ENCODE data around the gene JAKMIP3. TPM values are rescaled to one million over a fixed set of nuclear protein-coding genes. Genes with fewer than 3 reads are reported as not detected.

JAKMIP3 gene
- total and polyA plus RNA-seq, 4 donors, result 1.4 to 7.2 (median 5.3) TPM

- peaks cover 18% of the 10 kb centered on the region for H3K27me3 ChIP-seq (ENCODE audit: control insufficient read depth, insufficient read depth, low read length)
- H3K27ac ChIP-seq (ENCODE audit: low read depth, low read length), result no peak overlapping the region
- H3K4me1 ChIP-seq (ENCODE audit: control insufficient read depth, insufficient read depth, low read length), result peaks cover 33% of the 10 kb centered on the region
- peaks cover 19% of the 10 kb centered on the region for H3K36me3 ChIP-seq (ENCODE audit: control insufficient read depth, insufficient read depth, low read length)
- no peak overlapping the region for H3K4me3 ChIP-seq (ENCODE audit: low read depth, low read length)
- WGBS (ENCODE audit: insufficient coverage), result 57% methylated on average over 8 of the region's 9 CpGs
- no peaks in the 10 kb centered on the region for H3K9me3 ChIP-seq (ENCODE audit: control insufficient read depth, insufficient read depth, low read length)
- no peak for DNase-seq (ENCODE audit: low read depth in 4 of 6, low spot score in 6 of 6)
These were observed 25.7 kb upstream of the JAKMIP3 start for GRCh38 chr10:132040046-132040445.

DNA sequence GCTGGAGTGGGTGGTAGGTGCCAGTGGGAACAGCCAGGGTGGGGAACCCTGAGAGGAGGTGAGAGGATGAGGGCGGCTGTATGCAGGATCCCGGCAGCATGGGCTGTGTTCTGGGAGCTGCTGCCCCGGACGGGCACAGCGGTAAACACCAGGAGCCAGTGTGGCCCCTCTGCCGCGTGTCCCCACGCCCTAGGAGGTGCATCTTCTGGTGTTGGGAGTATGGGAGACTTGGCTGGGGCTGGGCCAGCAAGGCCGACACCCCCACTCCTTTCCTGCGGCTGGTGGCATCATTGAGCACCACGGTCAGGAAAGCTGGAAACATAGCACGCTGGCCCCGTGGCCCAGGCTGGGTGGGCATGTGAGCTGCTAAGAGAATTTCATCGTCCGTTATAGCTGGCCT lies 24.4 kb upstream of the JAKMIP3 start:
- no peak overlapping the region for H3K27ac ChIP-seq (ENCODE audit: low read depth, low read length)
- H3K4me3 ChIP-seq (ENCODE audit: low read depth, low read length), result no peak overlapping the region
- H3K4me1 ChIP-seq (ENCODE audit: control insufficient read depth, insufficient read depth, low read length), result peaks cover 23% of the 10 kb centered on the region
- H3K9me3 ChIP-seq (ENCODE audit: control insufficient read depth, insufficient read depth, low read length), result no peaks in the 10 kb centered on the region
- peaks cover 11% of the 10 kb centered on the region for H3K27me3 ChIP-seq (ENCODE audit: control insufficient read depth, insufficient read depth, low read length)
- WGBS (ENCODE audit: insufficient coverage), result 93% methylated on average over 14 of the region's 15 CpGs
- DNase-seq (ENCODE audit: low read depth in 4 of 6, low spot score in 6 of 6), result no peak
- peaks cover 19% of the 10 kb centered on the region for H3K36me3 ChIP-seq (ENCODE audit: control insufficient read depth, insufficient read depth, low read length)

DNA sequence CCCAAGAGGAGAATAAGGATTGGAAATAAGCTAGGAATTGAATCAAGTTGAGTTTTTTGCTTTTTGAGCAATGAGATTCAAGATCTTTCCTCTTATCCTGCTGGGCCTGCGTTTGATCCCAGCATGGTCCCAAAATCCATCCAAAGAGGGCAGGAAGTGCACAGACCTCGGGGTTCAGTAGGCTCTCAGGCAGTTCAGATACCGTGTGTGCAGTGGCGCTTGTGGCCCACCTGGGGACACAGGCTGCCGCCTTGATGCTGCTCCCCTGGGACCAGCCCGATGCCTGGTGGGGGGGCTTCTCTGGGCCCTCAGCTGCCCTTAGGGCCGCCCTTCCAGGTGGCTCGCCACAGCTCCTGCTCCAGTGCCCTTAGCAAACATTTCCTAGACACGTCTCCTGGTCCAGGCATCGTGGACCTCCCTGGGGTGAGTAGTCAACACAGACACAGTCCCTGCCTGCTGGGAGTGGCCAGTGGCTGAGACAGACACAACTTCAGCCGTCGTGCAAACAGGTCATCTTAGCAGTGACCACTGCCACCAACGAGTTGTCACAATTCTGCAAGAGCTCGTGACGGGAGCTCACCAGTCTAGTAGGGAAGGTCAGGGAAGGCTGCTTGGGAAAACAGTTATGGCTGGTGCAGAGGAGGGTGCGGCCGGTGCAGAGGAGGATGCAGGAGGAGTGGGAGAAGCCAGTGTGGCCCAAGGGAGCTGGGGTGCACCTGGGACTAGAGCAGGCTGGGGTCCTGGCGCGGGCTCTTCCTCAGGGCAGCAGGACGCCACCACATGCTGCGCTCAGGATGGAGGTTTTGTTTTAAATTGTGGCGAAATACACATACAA lies 21.7 kb upstream of the JAKMIP3 start:
- Histone ChIP-seq H3K4me3 (ENCODE audit: low read depth, low read length) (no peak overlapping the region), H3K27ac (ENCODE audit: low read depth, low read length) (no peak overlapping the region), H3K36me3 (ENCODE audit: control insufficient read depth, insufficient read depth, low read length) (peaks cover 16% of the 10 kb centered on the region), H3K9me3 (ENCODE audit: control insufficient read depth, insufficient read depth, low read length) (no peaks in the 10 kb centered on the region), H3K27me3 (ENCODE audit: control insufficient read depth, insufficient read depth, low read length) (no peaks in the 10 kb centered on the region), H3K4me1 (ENCODE audit: control insufficient read depth, insufficient read depth, low read length) (peaks cover 12% of the 10 kb centered on the region)
- 51% methylated on average over 17 of the region's 22 CpGs for WGBS (ENCODE audit: insufficient coverage)
- DNase-seq (ENCODE audit: low read depth in 4 of 6, low spot score in 6 of 6), result no peak

DNA sequence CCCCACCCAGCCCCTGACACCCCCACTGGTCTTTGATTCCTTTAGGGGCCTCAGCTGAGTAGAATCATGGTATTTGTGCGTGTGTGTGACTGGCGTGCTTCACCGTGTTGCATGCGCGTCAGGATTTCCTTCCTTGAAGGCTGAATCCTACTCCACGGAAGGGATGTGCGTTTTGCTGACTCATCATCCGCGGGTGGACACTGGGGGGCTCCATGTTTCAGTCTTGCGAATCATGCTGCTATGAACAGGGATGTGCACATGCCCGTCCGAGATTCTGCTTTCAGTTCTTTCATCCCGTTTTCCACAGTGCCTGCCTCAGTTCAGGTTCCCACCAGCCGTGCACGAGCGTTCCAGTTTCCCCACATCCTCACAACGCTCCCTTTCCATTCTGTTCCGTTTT lies 20.9 kb upstream of the JAKMIP3 start:
- H3K27me3 ChIP-seq (ENCODE audit: control insufficient read depth, insufficient read depth, low read length), result no peaks in the 10 kb centered on the region

GRCh38 chr10:132045324-132045723 lies 20.4 kb upstream of the JAKMIP3 start:
- Histone ChIP-seq H3K27ac (ENCODE audit: low read depth, low read length) (no peak overlapping the region), H3K36me3 (ENCODE audit: control insufficient read depth, insufficient read depth, low read length) (peaks cover 10% of the 10 kb centered on the region), H3K27me3 (ENCODE audit: control insufficient read depth, insufficient read depth, low read length) (no peaks in the 10 kb centered on the region), H3K4me1 (ENCODE audit: control insufficient read depth, insufficient read depth, low read length) (peaks cover 12% of the 10 kb centered on the region), H3K9me3 (ENCODE audit: control insufficient read depth, insufficient read depth, low read length) (no peaks in the 10 kb centered on the region), H3K4me3 (ENCODE audit: low read depth, low read length) (no peak overlapping the region)
- WGBS (ENCODE audit: insufficient coverage), result 96% methylated on average over 3 of the region's 9 CpGs
- DNase-seq (ENCODE audit: low read depth in 4 of 6, low spot score in 6 of 6), result no peak

More for the DNA sequence above, 20.9 kb upstream of the JAKMIP3 start:
- H3K27ac ChIP-seq (ENCODE audit: low read depth, low read length), result no peak overlapping the region
- peak in 1 of 6 donors; percentile 72 for DNase-seq (ENCODE audit: low read depth in 4 of 6, low spot score in 6 of 6)
- no peak overlapping the region for H3K4me3 ChIP-seq (ENCODE audit: low read depth, low read length)
- H3K36me3 ChIP-seq (ENCODE audit: control insufficient read depth, insufficient read depth, low read length), result peaks cover 10% of the 10 kb centered on the region
- no peaks in the 10 kb centered on the region for H3K9me3 ChIP-seq (ENCODE audit: control insufficient read depth, insufficient read depth, low read length)
- H3K4me1 ChIP-seq (ENCODE audit: control insufficient read depth, insufficient read depth, low read length), result peaks cover 12% of the 10 kb centered on the region
- WGBS (ENCODE audit: insufficient coverage), result 81% methylated on average over 17 of the region's 18 CpGs

DNA sequence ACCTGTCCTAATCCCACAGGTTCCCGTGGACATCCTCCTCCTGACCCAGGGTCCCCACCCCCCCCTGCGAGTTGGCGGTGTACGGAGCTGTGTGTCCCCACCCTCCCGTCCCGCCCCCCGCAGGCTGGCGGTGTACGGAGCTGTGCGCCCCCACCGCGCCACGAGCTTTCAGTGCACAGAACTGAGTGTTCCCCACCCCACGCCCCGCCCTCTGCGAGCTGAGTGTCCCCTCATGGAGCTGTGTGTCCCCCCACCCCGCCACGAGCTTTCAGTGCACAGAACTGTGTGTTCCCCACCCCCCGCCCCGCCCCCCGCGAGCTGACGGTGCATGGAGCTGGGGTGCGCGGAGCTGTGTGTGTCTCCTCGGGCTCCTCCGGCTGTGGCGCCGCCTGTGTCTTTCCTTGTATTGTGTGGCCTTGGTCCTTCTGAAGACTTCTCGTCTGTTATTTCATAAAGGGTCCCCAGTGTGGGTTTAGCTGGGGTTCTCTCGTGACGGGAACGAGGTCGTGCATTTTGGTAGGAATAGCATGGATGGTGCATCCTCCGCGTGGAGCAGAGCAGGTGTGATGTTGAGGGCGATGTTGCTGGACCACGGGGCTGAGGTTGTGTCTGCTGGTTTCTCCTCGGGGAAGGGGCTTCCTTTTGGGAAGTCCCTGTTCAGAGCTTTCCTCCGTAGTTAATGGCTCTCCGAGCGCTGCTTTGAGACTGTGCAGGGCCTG lies 18.0 kb upstream of the JAKMIP3 start:
- Histone ChIP-seq H3K36me3 (ENCODE audit: control insufficient read depth, insufficient read depth, low read length) (peaks cover 3% of the 10 kb centered on the region), H3K4me3 (ENCODE audit: low read depth, low read length) (no peak overlapping the region), H3K27me3 (ENCODE audit: control insufficient read depth, insufficient read depth, low read length) (no peaks in the 10 kb centered on the region), H3K4me1 (ENCODE audit: control insufficient read depth, insufficient read depth, low read length) (peaks cover 12% of the 10 kb centered on the region), H3K9me3 (ENCODE audit: control insufficient read depth, insufficient read depth, low read length) (peaks cover 5% of the 10 kb centered on the region), H3K27ac (ENCODE audit: low read depth, low read length) (no peak overlapping the region)
- WGBS (ENCODE audit: insufficient coverage), result 84% methylated on average over 25 of the region's 42 CpGs
- no peak for DNase-seq (ENCODE audit: low read depth in 4 of 6, low spot score in 6 of 6)

DNA sequence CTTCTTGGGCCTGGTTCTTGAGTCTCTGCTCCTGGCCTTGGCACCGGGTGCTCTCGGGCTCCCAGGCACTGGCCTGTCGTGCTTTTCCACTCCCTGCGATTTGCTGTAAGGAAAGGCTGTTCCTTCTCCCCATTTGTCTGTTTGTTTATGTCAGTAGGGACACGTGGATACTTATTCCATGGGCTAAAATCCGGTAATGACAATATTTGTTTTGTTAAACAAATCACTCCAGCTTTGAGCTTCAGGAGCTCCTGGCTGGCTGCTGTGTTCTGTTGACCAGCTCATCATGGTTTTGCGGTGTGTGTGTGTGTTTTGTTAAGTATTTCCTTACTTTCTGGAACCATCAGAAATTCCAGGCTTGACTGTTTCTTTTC lies 17.5 kb upstream of the JAKMIP3 start:
- Histone ChIP-seq H3K4me3 (ENCODE audit: low read depth, low read length) (no peak overlapping the region), H3K9me3 (ENCODE audit: control insufficient read depth, insufficient read depth, low read length) (peaks cover 5% of the 10 kb centered on the region), H3K27ac (ENCODE audit: low read depth, low read length) (no peak overlapping the region), H3K27me3 (ENCODE audit: control insufficient read depth, insufficient read depth, low read length) (no peaks in the 10 kb centered on the region), H3K4me1 (ENCODE audit: control insufficient read depth, insufficient read depth, low read length) (peaks cover 12% of the 10 kb centered on the region), H3K36me3 (ENCODE audit: control insufficient read depth, insufficient read depth, low read length) (peaks cover 3% of the 10 kb centered on the region)
- no peak for DNase-seq (ENCODE audit: low read depth in 4 of 6, low spot score in 6 of 6)
- WGBS (ENCODE audit: insufficient coverage), result 56% methylated on average over 4 of the region's 7 CpGs

DNA sequence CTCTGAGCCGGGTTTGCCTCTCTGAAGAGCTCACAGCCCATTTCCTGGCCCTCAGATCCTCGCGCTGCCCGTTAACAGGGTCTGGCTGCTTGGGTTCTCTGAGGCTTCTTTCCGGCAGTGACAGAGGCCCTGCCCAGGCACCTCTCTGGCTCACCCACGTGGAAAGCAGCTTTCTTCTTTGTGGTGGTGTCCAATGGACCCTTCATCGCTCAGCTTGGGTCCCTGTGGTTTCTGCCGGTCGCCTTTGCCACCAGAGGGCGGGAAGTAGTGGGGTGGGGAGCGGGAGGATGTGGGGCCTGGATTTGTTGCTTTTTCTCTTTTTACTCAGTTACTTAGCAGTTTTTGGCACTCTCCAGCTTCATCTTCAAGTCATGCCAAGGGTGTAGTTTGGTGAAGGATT lies 15.6 kb upstream of the JAKMIP3 start:
- 75% methylated on average over 9 of the region's 11 CpGs for WGBS (ENCODE audit: insufficient coverage)
- Histone ChIP-seq H3K9me3 (ENCODE audit: control insufficient read depth, insufficient read depth, low read length) (peaks cover 5% of the 10 kb centered on the region), H3K27me3 (ENCODE audit: control insufficient read depth, insufficient read depth, low read length) (no peaks in the 10 kb centered on the region), H3K4me3 (ENCODE audit: low read depth, low read length) (no peak overlapping the region), H3K36me3 (ENCODE audit: control insufficient read depth, insufficient read depth, low read length) (no peaks in the 10 kb centered on the region), H3K4me1 (ENCODE audit: control insufficient read depth, insufficient read depth, low read length) (no peaks in the 10 kb centered on the region), H3K27ac (ENCODE audit: low read depth, low read length) (no peak overlapping the region)
- no peak for DNase-seq (ENCODE audit: low read depth in 4 of 6, low spot score in 6 of 6)

DNA sequence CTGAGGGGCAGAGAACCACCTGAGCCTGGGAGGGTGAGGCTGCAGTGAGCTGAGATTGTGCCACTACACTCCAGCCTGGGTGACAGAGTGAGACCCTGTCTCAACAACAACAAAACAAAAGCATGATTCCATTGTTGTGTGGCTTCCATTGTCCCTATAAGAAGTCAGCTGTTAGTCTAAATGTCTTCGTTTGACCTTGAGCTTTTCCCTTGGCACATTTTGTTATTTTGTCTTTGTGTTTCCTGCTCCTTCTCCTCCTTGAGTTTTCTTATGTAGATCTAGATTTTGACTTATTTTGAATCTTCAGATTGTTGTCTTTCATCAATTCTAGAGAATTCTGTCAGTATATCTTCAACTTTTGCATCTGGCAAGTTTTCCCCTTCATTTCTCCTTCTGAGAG lies 13.6 kb upstream of the JAKMIP3 start:
- Histone ChIP-seq H3K4me3 (ENCODE audit: low read depth, low read length) (no peak overlapping the region), H3K4me1 (ENCODE audit: control insufficient read depth, insufficient read depth, low read length) (no peaks in the 10 kb centered on the region), H3K9me3 (ENCODE audit: control insufficient read depth, insufficient read depth, low read length) (peaks cover 5% of the 10 kb centered on the region), H3K27me3 (ENCODE audit: control insufficient read depth, insufficient read depth, low read length) (no peaks in the 10 kb centered on the region), H3K36me3 (ENCODE audit: control insufficient read depth, insufficient read depth, low read length) (peaks cover 2% of the 10 kb centered on the region), H3K27ac (ENCODE audit: low read depth, low read length) (no peak overlapping the region)
- WGBS (ENCODE audit: insufficient coverage), result no CpG with 5 or more reads among the region's 1 CpG
- no peak for DNase-seq (ENCODE audit: low read depth in 4 of 6, low spot score in 6 of 6)

- Histone ChIP-seq H3K9me3 (ENCODE audit: control insufficient read depth, insufficient read depth, low read length) (peaks cover 5% of the 10 kb centered on the region), H3K4me1 (ENCODE audit: control insufficient read depth, insufficient read depth, low read length) (peaks cover 3% of the 10 kb centered on the region), H3K4me3 (ENCODE audit: low read depth, low read length) (no peak overlapping the region), H3K36me3 (ENCODE audit: control insufficient read depth, insufficient read depth, low read length) (peaks cover 18% of the 10 kb centered on the region), H3K27ac (ENCODE audit: low read depth, low read length) (no peak overlapping the region), H3K27me3 (ENCODE audit: control insufficient read depth, insufficient read depth, low read length) (no peaks in the 10 kb centered on the region)
- WGBS (ENCODE audit: insufficient coverage), result 57% methylated on average over 7 of the region's 9 CpGs
- DNase-seq (ENCODE audit: low read depth in 4 of 6, low spot score in 6 of 6), result no peak
These were observed 11.2 kb upstream of the JAKMIP3 start for GRCh38 chr10:132054564-132054963.

Measured in spinal cord (tissue), 10 donors.